ENCODE measurements around the gene UBL3. TPM values are rescaled to one million over a fixed set of nuclear protein-coding genes. Genes with fewer than 3 reads are reported as not detected.

UBL3 gene, protein sequence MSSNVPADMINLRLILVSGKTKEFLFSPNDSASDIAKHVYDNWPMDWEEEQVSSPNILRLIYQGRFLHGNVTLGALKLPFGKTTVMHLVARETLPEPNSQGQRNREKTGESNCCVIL
- 8.7 and 15.9 TPM in 2 replicates for total RNA-seq

DNA sequence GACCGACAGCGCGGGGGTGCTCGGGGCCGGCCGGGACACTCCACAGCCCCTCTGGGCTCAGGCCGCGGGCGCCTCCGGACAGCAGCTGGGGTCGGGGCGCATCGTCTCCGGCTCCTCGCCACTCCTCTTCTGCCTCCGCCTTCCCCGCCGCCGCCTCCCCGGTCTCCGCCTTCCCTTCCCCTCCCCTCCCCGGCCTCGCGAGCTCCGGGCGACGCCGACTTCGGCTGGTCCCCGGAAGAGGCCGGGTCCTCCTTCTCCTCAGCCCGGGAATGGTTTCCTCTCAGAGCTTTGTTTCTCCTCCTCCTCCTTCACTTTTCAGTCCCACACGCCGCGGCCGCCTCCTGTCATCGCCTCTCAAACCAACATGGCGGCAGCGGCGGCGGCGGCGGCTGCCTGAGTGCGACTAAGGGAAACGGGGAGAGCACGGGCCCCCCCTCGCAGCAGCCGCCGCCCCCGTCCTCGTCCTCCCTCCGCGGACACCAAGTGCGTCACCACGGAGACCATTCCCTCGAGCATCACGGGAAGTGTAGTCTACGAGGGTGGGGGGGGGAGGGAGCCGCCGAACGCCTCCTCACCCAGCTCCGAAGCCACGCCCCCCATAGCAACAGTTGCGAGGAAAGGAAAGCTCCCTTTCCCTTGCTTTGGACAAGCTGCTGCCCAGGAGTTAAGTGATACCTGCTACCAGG is at the start of gene UBL3:
Gene UBL3 (minus strand): TSS at position 405 of the 686 bp plus-strand sequence. CDS start 1,079 bp downstream, outside the sequence.
- peak; percentile 97 to 99 for DNase-seq (ENCODE audit: low read depth in 2 of 2)

DNA sequence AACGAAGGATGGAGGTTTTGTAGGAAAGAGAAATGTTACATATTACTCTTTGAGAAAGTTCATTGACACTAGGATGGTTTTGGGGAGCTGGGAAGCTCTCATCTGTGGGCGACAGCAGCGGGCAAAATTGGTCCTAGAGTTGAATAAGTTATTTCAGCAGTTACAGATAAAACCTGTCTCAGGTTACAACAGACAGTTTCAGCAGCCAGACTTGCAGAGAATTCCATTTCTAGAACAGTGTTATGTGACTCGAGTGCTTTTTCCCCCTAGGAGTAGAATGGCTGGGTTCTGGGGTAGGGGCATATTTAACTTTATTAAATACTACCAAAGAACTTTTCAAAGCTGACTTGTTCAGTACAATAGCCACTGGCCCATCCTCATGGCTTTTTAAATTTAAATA is 46.7 kb upstream of the UBL3 start:
- no peak for DNase-seq (ENCODE audit: low read depth in 2 of 2)

DNA sequence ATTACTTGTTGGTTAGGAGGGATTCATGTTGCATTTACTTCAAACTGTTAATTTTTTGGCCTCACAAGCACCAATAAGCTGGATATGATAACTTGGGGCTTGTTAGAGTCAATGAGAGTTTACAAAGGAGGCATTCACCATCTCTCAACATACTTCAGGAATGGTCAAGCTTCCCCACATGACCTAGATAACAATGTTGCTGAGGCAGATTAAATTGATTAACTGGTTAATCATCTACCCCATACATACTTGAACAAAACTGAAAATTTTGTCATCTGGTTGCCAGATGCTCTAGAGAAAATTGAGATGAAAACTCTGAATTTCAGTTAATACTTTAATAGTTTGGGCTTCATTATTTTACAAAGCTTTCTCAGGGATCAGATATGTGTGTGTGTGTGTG is 43.0 kb upstream of the UBL3 start:
- no peak for DNase-seq (ENCODE audit: low read depth in 2 of 2)

DNA sequence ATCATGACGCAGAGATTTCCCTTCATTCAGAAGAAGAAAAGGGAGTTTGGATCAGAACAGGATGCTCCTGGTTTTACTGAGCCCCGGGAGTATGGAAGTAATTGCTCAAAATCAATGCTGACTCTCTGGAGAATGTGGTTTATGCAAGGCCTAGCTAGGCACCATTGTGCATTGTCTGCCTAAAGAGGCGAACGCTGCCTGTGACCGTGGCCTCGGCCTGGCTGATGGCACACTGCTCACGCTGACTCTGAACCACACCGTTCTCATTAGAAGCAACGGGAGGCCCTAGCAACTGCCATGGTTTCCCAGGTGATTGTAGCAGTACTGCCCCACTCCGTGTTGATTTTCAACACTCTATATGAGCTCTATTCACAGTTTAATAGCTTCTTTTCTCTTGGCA is 41.7 kb upstream of the UBL3 start:
- no peak for DNase-seq (ENCODE audit: low read depth in 2 of 2)

DNA sequence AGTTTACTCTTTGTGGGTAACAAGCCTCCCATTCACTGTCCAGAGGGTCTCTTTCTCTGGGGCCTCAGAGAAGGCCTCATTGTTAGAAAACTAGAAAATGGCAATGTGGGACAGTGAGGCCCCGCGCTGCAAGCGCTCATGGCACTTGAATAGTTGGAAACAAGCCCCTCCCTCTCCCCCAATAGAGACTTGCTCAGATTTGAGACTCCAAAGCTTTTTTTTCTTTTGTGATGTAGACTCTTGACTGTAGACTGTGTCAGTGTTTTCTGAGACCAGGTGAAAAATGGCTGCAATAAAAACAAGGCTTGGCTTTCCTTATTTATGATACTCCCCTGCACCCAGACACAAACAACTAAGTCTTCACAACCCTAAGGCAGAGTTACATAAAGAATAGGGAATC is 38.7 kb upstream of the UBL3 start:
- DNase-seq (ENCODE audit: low read depth in 2 of 2): no peak

DNA sequence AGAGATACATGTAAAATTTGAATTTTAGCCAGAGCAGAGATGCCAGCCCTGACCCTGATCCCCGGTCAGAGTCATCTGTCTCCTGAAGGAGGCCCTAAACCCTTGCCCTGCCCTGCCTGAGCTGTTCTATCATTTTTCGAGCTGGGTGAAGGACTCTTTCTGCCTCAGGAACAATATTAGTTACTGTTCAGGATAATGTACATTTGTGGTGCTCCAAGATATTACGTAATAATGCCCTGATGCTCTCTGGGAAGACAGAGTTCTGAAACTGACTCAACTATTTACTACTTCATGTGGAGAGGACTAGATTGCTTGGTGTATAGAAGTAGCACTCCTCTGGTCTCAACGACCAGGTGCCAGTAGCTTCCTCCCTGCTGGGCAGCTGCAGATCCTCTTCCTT is 37.9 kb upstream of the UBL3 start:
- no peak for DNase-seq (ENCODE audit: low read depth in 2 of 2)

DNA sequence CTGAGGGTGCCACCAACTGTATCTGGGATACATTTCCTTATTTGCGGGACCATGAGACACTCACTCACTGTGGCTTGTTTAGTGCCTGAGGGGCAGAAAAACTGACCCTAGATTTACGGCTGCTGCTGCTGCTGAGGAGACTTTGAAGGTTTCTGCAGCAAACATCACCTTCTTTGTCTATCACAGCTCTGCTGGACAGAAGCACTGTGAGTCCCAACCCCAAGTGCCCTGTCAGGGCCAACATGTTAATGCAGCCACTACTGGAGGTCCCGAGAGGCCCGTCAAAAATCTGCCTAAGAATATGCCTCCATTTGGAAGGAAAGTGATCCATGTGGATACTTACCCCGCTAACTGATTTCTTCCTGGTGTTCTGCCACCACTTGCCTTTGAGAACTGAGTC is 37.3 kb upstream of the UBL3 start:
- no peak for DNase-seq (ENCODE audit: low read depth in 2 of 2)

DNA sequence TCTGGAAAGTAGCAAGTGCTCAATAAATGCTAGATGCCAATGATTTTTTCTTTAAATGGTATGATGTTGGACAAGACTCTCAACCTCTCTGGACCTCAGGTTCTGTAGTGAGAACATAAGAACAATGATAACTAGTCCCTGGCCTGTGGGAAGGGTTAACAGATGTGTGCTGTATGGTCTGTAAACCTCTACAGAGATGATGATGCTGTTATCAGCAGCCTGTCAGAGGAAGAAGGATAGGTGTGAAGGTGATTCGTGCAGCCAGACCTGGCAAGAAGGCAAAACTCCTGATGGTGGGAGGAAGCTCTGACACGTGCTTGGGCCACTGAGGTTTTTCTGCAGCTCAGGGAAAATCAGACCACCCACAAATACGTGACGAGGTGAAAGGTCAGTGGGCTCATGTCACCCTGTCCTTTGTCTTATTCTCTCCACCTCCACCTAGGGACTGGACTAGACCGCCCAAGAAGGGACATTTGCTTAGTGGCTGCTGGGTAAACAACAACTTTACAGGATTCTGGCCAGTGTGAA is 36.7 kb upstream of the UBL3 start:
- no peak for DNase-seq (ENCODE audit: low read depth in 2 of 2)

DNA sequence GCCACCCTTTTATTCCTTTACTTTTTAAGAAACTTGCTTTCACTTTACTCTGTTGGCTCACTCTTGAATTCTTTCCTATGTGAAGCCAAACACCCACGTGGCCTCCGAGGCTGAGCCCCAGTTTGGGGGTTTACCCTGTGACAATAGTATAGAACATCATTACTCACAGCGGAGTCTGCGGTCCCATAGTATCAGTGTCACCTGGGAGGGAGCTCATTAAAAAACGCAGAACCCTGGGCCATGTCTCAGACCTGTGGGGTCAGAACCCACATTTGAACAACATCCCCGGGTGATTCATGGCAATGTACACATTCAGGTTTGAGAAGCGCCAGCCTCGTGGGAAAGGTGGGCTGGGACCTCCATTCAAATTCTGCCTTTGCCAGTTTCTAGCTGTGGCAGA is 36.0 kb upstream of the UBL3 start:
- no peak for DNase-seq (ENCODE audit: low read depth in 2 of 2)

DNA sequence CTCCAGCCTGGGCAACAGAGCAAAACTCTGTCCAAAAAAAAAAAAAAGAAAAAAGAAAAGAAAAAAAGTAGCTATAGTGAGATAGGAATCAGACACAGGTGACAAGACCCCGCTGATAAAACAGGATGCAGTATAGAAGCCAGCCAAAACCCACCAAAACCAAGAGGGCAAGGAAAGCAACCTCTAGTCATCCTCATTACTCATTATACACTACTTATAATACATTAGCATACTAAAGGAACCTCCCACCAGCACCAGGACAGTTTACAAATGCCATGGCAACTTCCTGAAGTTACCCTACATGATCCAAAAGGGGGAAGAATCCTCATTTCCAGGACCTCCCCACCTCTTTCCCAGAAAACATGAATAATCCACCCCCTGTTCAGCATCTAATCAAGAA is 35.6 kb upstream of the UBL3 start:
- DNase-seq (ENCODE audit: low read depth in 2 of 2): no peak

DNA sequence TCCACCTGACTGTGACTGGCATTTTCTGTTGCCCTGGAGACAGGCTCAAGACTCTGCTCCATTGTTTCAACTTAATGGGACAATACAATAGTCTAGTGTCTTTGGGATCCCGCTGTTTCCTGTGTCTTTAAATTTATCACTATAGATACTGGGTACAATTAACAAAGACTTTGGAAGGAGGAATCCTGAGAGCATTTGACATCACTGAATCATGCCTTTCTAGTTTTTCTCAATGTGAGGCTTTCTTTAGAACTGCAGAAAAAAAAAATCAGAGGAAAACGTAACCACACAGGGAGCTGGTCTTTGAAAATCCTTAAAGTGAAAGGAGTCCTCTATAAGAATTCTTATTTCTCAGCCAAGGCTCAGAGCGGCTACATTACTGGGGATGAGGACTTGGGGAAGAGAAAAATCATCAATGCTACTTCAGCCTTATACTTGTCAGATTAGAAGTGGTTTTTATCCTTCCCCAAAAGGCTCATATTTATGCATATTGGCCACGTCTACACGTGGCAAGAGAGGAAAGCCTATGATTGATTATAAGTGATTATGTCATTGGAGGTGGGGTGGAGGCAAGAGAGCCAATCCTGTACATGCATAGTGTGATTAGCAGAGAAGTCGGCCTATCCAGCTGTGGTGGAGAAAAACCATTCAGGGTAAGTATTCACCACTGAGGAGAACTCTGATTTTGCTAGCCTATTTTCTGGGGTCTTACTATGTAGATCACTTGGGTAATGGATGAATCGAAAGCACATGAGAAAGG is 34.4 kb upstream of the UBL3 start:
- peak in 1 of 2 donors; percentile 26 for DNase-seq (ENCODE audit: low read depth in 2 of 2)

DNA sequence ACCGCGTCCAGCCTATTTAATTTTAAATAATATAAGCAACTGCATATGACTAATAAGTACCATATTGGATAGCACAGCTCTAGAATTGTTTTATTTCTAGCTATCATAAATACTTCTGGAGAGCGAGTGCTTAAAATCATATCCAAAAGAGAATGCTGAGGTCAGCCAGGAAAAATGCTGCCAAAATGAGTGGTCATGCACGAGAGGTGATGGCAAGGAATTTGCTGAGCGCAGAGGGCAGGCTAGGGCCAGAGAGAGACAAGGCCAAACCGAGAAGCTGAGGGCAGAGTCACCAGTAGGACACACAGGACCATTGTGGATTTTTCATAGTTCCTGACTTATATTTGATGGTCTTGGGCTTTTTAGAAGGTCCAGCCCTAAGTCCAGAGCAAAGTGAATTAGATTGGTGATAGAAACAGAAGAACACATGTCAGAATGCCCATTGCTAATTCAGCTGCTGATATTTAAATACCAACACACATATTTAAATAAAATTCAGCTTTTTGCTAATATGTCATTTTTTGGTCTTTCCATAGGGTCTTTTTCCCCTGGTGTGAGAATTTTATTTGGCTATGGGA is 33.6 kb upstream of the UBL3 start:
- DNase-seq (ENCODE audit: low read depth in 2 of 2): no peak

DNA sequence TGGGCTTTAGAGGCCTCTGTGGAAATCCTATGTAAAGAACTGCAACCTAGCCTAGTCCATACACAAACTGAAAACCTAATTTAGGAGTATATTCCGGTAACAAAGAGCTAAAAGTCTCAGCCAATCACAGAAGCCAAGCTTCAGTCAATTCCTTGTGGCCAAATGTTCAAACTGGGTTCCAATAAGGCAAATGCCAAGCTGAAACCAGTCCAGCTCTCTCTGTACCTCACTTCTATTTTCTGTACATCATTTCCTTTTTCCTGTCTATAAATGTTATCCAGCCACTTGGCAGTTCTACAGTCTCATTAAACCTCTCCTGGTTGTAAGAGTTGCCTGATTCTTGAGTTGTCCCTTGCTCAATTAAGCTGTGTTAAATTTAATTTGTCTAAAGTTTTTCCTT is 31.7 kb upstream of the UBL3 start:
- no peak for DNase-seq (ENCODE audit: low read depth in 2 of 2)

DNA sequence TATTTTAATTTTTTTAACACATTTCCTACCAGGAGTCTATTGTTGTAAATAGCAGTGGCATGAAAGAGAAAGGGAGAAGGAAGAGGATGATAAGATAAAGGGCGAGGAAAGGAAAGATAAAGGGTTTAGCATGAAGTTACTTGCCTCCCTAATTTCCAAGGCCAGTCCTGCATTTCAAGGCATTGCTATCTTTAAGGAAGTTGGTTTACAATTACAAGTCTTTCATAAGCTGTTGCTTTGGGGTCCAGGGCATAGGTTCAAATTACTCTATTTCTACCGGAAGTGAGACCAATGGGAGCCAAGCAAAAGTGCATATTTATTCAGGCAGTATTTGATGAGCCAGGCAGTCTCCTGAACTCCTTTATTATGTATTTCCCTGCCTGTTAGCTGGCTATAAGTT is 27.7 kb upstream of the UBL3 start:
- no peak for DNase-seq (ENCODE audit: low read depth in 2 of 2)

DNA sequence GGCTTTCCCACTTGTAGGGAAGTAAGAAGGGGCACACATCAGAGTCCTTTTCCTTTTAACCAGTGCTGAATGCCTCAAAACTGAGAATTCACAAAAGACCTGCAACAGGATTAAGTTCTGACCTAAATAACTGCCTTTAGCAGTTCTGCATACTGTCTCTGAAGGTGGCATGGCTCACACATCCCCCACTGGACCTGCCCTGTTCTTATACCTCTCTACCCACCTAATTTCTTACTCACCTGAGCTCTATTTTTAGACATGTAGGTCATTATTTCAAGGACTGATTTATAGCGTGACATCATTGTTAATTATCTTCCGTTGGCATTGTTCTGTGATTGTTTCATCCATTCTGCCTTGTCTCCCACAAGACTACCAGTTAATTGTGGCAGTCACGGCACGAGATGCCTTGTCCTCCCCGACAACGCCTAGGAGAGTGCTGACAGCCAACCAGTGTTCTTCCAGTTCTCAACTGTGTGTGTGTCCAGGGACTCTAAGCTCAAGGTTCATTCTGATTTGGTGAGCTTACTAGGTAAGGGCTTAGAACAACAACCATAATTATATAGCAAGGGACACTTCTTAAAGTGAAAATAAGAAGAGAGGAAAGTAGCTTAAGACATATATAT is 27.1 kb upstream of the UBL3 start:
- DNase-seq (ENCODE audit: low read depth in 2 of 2): no peak

DNA sequence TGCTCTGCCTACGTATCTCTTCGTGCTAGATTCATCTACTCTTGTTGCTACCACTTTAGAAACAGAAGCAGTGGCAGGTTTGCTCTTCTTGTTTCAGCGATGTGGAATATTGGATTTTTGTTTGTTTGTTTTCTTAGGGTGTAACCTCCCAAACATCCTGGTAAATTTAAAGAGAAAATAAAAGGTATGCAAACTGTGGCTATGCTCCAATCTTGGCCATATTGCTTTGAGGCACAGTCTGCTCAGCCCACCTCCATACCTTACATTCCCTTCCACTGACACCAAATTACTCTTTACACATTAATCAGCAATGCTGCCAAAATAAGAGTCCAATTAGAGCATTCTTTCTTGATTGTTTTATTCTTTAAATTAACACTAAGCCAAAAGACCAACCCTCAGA is 25.2 kb upstream of the UBL3 start:
- no peak for DNase-seq (ENCODE audit: low read depth in 2 of 2)

DNA sequence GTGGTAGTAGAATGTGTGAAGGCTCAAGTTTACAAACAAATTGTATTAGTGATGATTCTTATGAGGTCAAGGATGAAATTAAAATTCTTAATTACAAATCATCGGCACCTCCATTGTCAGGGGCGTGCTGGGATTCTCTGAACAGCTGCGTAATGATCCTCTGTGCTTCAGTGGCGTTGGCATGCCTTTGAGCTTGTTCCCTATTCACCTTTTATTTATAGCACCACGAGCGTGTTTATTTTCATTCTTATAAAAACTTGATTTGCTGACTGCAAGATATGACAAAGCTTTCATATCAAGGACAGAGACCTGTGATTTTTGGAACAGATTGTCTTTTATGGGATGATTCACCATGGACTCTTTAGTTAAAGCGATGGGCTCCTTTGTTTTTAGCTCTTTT is 18.2 kb upstream of the UBL3 start:
- no peak for DNase-seq (ENCODE audit: low read depth in 2 of 2)

DNA sequence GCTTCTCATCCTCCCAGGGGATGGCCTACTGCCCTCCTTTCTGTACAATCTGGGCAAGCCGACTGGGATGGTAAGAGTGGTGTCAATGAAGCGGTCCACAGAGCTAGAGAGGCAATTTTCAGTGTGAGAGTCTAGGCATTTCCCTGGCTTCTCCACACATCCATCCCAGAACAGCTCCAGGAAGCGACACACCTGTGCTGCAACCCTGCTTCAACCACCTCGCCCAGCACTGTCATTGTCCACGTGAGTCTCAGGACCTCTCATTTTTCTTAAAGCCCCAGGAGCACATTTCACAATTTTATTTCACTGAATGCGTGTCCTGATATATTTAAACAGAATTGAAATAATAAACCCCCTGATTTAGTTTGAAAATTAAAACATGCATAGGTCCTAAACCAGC is 15.5 kb upstream of the UBL3 start:
- no peak for DNase-seq (ENCODE audit: low read depth in 2 of 2)

DNA sequence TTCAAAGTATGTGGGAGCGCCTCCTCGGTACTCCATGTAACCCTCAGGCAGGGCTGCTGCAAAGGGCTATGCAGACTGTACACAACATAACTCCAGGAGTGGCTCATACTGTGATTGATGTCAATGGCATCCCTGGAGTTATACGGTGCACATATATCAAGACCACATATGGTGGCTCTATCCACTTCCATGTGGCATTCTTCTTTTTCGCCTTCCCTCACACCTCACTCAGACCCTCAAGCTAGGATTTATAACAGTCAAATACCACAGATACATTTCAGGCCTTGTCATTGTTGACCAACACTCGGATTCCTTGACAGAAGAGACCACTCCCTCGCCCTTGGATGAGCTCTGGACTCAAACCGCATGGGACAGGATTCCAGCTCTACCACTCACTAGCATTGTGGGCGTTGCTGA is 11.3 kb upstream of the UBL3 start:
- DNase-seq (ENCODE audit: low read depth in 2 of 2): no peak

DNA sequence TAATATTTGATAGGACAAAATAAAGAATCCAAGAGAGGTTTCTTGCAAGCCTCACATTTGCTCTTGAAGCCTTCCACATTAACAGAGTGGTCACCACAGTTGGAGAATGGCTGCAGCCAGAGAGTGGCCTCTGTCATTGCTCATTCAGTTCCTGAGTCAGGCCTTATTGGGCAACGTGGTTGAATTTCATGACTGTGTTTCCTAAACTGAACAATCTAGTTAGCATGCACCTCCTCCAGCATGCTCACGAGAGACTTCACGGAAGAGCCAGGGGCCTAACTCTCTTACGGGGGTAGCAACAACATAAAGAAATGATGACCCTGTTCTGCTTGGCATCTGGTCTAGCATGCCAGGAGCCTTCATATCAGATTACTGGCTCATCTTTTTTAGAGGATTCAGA is 9.6 kb upstream of the UBL3 start:
- no peak for DNase-seq (ENCODE audit: low read depth in 2 of 2)

DNA sequence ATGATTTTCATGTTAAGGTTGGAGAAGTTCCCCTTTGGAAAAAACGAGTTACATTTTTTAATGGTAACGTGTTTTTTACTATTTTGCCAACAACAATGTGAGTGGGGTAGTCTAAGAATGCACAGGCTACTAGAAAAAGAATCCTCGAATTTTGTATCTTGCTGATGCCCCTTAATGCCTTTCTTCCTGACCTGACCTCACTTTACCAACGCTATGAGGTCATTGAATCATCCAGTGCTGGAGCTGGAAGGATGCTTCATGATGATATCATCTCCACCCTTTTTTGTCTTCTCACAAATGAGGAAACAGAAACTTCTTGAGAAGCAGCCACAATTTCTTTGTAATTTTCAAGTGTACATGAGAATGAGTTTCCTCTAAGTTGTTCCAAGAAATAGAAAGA is 8.2 kb upstream of the UBL3 start:
- DNase-seq (ENCODE audit: low read depth in 2 of 2): no peak

DNA sequence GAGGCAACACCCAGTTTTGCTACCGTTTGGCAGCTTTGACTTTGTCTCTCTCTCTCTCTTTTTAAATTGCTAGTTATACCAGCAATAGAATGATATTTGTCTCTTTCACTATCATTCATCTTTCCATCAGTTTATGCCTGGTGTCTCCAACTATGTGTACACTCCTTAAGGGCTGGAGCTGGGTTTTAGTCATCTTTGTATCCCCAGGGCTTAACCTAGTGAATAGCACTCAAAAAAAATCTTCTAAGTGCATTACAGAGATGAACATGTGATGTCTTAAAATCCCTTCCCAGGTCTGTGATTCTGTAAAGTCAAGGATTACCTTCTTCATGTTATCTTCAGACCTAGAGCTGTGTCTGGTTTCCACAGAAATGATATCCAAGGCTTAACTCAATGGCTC is 7.8 kb upstream of the UBL3 start:
- DNase-seq (ENCODE audit: low read depth in 2 of 2): no peak

Data from lung microvascular endothelial cell (primary cell).